Measurements from ENCODE around the gene BACE2.

The BACE2 gene

GRCh38 chr21:41269535-41269934, 101.6 kb downstream of the BACE2 start:
- Histone ChIP-seq H3K9me3 (no peaks in the 10 kb centered on the region), H3K27ac (no peak overlapping the region), H3K27me3 (no peaks in the 10 kb centered on the region), H3K36me3 (no peaks in the 10 kb centered on the region), H3K4me1 (ENCODE audit: control insufficient read depth in 1 of 2, insufficient read depth in 1 of 2, low read depth in 1 of 2, low read length in 1 of 2) (no peaks in the 10 kb centered on the region), H3K4me3 (ENCODE audit: low read depth in 1 of 2, low read length in 1 of 2) (no peak overlapping the region)
- TF ChIP-seq, protein P1, sequence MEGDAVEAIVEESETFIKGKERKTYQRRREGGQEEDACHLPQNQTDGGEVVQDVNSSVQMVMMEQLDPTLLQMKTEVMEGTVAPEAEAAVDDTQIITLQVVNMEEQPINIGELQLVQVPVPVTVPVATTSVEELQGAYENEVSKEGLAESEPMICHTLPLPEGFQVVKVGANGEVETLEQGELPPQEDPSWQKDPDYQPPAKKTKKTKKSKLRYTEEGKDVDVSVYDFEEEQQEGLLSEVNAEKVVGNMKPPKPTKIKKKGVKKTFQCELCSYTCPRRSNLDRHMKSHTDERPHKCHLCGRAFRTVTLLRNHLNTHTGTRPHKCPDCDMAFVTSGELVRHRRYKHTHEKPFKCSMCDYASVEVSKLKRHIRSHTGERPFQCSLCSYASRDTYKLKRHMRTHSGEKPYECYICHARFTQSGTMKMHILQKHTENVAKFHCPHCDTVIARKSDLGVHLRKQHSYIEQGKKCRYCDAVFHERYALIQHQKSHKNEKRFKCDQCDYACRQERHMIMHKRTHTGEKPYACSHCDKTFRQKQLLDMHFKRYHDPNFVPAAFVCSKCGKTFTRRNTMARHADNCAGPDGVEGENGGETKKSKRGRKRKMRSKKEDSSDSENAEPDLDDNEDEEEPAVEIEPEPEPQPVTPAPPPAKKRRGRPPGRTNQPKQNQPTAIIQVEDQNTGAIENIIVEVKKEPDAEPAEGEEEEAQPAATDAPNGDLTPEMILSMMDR (IDR thresholded peaks at IDR 0.05), result no peak

DNA sequence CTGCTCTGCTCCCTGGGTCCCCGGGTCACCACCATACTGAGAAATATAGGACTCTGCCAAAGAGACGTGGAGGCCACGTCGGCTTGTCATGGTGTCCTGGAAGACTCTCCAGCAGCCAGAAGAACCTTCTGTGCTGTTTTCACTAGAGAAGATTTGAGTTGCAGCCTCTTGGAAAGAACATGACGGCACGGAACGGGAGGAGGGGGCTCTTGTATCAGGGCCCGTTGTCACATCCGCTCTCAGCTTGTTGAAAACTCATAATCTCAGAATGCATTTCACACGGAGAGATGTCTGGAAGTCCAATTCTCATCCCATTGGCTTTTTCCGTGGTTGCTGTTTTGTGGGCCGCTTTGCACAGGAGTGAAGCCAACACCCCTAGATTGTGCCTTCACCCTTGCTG, 109.2 kb downstream of the BACE2 start:
- TF ChIP-seq, protein P1 (IDR thresholded peaks at IDR 0.05), result no peak
- H3K9me3 ChIP-seq, result no peaks in the 10 kb centered on the region
- H3K4me1 ChIP-seq (ENCODE audit: control insufficient read depth in 1 of 2, insufficient read depth in 1 of 2, low read depth in 1 of 2, low read length in 1 of 2), result no peaks in the 10 kb centered on the region
- H3K36me3 ChIP-seq, result no peaks in the 10 kb centered on the region
- no peak overlapping the region for H3K4me3 ChIP-seq (ENCODE audit: low read depth in 1 of 2, low read length in 1 of 2)
- no peak overlapping the region for H3K27ac ChIP-seq
- peaks cover 23% of the 10 kb centered on the region for H3K27me3 ChIP-seq

DNA sequence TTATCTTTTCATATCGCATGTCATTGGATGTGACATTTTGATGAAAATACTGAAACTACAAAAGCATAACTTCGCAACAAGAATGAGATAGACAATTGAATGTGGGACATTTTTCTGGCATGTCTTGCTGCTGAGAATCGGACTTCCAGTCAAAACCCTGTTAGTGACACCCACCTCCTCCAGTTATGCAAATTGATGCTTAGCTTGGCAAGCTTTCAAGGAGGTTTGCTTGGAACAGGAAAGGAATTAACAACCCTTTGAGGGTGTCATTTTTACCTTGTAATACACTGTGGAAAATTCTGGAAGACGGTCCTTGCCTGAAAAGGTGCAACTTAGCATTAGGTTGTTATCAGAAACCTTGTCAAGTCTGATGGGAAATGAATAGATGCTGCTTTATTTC, 109.9 kb downstream of the BACE2 start:
- Histone ChIP-seq H3K4me1 (ENCODE audit: control insufficient read depth in 1 of 2, insufficient read depth in 1 of 2, low read depth in 1 of 2, low read length in 1 of 2) (no peaks in the 10 kb centered on the region), H3K4me3 (ENCODE audit: low read depth in 1 of 2, low read length in 1 of 2) (no peak overlapping the region), H3K9me3 (no peaks in the 10 kb centered on the region), H3K36me3 (no peaks in the 10 kb centered on the region), H3K27me3 (peaks cover 29% of the 10 kb centered on the region), H3K27ac (no peak overlapping the region)
- TF ChIP-seq, protein P1 (IDR thresholded peaks at IDR 0.05), result no peak

DNA sequence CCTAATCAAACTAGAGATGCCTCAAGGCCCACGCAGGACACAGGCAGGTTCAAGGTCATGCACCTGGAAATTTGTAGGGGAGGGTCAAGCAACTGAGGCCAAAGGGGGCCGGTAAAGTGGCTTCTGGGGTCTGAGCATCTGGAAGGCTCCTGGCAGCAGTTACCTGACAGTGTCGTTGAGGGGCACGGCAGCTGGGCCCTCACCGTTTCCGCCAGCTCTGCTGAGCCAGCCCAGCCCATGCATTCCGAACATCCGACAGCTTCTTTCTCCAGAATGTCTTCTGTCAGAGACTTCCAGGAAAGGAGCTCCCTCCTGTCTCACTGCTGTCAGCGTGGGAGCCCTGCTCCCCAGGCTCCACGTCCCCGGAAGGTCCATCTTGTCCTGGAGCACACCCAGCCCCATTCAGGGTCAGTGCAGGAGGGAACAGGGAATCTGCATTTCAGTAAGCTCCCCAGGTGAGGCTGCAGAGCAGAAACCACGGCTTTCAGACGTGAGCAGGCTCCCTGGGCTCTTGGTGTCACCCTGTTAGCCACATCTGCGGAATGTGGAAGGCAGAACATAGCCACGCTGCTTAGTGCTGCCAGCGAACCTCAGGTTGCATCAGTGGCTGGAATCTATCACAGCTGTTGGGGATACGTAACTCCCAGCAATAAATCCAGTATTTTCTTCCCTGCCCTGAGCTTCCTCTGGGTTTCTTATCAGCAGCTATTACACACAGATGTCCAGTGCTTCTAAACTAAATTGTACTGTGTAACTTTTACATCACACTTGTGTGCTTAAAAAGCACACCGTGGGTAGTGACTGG, 112.4 kb downstream of the BACE2 start:
- Histone ChIP-seq H3K4me1 (ENCODE audit: control insufficient read depth in 1 of 2, insufficient read depth in 1 of 2, low read depth in 1 of 2, low read length in 1 of 2) (no peaks in the 10 kb centered on the region), H3K27ac (no peak overlapping the region), H3K27me3 (peaks cover 31% of the 10 kb centered on the region), H3K36me3 (no peaks in the 10 kb centered on the region), H3K9me3 (no peaks in the 10 kb centered on the region), H3K4me3 (ENCODE audit: low read depth in 1 of 2, low read length in 1 of 2) (no peak overlapping the region)
- TF ChIP-seq, protein P1 (IDR thresholded peaks at IDR 0.05), result no peak

- Histone ChIP-seq H3K4me3 (ENCODE audit: low read depth in 1 of 2, low read length in 1 of 2) (no peak overlapping the region), H3K4me1 (ENCODE audit: control insufficient read depth in 1 of 2, insufficient read depth in 1 of 2, low read depth in 1 of 2, low read length in 1 of 2) (no peaks in the 10 kb centered on the region), H3K27me3 (peaks cover 31% of the 10 kb centered on the region), H3K36me3 (no peaks in the 10 kb centered on the region), H3K9me3 (no peaks in the 10 kb centered on the region), H3K27ac (no peak overlapping the region)
- TF ChIP-seq, protein P1 (IDR thresholded peaks at IDR 0.05), result no peak
These were observed 114.5 kb downstream of the BACE2 start for GRCh38 chr21:41282412-41282811.
